Embryonic facial prominence (tissue), 1 donor: ENCODE data around the gene SRD5A2.
"Not testable (repeated sequence)": the region's sequence is repeated elsewhere in the genome, so short reads cannot be mapped to it uniquely, and the experiment has no call there.

Experiments
- DNase-seq: peaks from one replicate; pipeline ENCODE4 v3.0.0-alpha.2; 2016; ENCODE audit errors: extremely low spot score

SRD5A2 gene

GRCh38 chr2:31533036-31533435 is 47.7 kb downstream of the SRD5A2 start:
- no peak for DNase-seq

DNA sequence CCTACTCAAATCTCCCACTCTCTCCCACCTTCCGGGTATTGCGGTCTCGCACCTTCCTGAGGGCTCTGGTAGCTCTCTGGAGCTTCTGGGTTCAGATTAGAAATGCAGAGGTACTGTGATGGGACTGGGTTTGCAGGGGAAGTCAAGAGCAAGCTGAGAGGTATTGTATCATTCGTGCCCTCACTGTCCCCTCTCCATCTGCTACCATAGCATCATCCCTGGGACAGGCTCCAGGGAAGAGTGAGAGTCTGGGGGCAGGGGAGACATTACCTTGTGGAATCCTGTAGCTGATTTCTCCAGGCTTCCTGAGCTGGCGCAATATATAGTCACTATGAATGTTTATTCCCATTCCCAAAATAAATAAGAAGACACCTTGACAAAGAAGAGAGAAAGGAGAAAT is 49.6 kb downstream of the SRD5A2 start:
- DNase-seq: no peak

DNA sequence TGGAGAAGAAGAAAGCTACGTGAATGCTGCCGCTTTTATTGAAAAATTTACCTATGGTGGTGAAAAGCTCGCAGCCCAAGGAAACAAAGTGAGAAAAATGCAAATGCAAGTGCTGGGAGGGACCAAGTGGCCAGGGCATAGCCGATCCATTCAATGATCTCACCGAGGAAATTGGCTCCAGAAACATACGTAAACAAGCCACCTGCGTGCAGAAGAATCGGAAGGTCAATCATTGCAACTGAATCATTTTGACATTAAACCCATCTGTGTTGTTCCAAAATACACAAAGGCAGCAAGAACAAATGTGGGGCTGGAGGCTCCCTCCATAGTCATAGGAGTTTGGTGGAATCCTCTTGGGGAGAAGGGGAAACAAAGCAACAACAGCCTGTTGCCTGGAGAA is 51.5 kb downstream of the SRD5A2 start:
- no peak for DNase-seq

- DNase-seq: no peak
Observed at GRCh38 chr2:31528823-31529222, 51.9 kb downstream of the SRD5A2 start.

DNA sequence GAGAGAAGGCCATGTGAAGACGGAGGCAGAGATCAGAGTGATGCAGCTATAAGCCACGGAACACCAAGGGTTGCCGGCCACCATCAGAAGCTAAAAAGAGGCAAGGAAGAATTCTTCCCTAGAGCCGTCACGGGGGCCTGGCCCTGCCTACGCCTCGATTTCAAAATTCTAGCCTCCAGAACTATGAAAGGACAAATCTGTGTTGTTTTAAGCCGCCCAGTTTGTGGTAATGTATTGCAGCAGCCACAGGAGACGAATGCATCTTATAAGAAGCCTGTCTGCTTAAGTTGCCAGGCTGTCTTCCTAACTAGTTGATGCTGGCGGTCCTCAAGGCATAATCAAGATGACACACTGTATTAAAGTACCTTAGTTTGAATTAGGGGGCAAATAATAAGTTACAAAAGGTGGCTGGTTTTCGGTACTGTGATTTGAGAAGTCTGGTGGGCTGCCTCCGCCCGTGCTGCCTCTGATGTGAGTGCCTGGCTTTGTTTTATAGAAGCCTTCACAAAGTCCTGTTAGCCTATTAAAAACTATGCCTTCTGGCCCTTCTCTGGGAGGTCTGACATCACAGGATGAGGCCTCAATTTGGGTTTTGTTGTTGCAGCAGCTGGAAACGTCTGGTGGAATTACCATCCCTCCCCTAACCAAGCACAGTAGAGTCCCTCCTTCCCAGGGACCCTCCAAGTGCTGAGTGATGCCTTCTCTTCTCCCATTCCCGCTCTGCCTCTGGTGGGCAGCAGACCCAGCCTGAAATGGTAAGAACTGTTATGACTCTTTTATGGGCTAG is 53.6 kb downstream of the SRD5A2 start:
- no peak for DNase-seq

DNA sequence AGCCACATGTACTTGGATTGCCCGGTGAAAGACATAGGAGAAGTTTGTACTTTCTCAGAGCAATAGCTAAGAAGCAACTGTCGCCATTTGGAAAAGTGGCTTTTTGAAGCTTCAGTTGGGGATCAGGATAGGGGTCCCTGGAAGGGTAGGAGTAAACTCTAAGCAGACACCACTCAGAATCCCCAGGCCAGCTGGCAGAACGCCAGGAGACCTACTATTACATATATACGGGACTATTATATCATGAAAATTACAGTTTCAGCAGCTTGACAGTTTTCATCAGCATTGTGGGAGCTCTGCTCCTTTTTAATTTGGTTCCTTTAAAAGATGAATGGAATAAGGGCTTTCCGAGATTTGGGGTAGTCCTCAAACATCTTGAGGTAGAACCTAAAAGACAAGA is 54.9 kb downstream of the SRD5A2 start:
- DNase-seq: no peak

- no peak for DNase-seq
Observed at GRCh38 chr2:31524592-31524991, 56.1 kb downstream of the SRD5A2 start.

- DNase-seq: no peak
Observed at GRCh38 chr2:31523871-31524492, 56.8 kb downstream of the SRD5A2 start.

- no peak for DNase-seq
Observed at GRCh38 chr2:31522786-31523185, 58.0 kb downstream of the SRD5A2 start.

DNA sequence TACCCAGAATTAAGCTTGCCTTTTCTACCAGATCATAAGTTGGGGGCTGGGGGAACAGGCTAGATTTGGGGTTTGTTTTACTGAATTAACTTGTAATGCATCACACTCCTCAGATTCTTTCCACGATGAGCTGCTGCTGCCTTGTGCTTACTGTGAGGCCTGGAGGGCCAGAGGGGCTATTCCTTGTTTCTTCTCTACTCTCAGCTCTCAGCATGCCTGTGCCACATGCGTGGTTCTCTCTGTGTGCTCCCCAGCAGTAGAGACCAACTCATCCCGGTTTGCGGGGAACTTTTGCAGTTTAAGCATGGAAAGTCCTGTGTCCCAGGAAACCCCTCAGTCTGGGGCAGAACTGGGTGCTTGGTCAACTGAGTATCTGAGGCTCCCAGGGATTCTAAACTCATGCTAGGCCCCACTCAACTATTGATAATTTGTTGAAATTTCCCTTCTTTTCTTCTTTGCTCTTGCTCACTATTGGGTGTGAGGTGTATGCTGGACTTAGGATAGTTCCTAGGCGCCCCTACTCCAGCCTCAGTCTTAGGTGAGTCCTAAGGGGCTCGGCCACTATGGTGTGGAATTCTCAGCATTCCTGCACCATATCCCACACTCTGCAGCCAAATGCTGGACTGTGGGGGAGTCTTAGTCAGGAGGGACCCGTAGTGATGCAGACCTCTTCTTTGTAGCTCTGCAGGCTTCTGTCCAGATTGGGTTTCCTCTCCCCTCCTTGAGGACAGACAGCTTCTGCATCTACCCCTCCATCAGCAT is 63.1 kb downstream of the SRD5A2 start:
- DNase-seq: no peak

GRCh38 chr2:31515586-31515985 is 65.2 kb downstream of the SRD5A2 start:
- no peak for DNase-seq

DNA sequence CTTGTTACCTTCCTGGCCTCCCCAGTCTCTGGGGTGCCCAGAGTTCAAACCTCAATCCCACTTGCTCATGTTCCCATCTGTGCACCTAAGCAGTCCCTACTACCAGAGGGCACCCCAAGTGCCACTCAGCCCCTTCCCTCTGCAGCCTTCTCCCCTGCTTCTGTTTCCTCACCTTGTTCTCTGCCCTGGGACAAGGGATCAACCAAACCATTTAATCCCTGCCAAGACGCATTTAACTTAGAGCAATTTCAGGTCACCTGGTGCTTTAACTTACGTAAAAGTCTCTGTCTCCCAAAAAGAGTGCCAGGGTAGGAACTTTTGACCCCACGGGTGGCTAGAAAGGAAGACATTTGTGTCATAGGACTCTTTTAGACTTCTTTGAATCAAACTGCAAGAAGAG is 67.2 kb downstream of the SRD5A2 start:
- DNase-seq: no peak

GRCh38 chr2:31511376-31511775 is 69.4 kb downstream of the SRD5A2 start:
- DNase-seq: no peak

DNA sequence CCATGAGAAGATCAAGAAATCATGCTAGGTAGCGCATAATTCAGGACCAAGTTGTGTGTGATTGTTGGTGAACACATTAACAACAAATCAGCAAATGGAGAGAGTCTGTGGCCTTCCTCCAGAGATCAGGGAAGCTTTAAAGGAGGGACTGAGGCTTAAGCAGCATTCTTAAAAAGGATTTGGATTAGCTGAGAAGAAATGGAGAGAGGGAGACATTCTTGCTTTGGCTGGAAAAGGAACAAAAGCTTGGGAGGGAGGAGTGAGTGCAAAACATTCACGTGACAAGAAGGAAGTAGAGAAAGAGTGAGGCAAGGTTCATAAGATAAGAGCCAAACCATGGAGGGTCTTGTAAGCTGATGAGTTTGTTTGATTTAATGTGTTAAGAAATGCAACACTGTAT is 75.6 kb downstream of the SRD5A2 start:
- DNase-seq: no peak

- no peak for DNase-seq
Observed at GRCh38 chr2:31504311-31504710, 76.4 kb downstream of the SRD5A2 start.

GRCh38 chr2:31496451-31496874 is 84.3 kb downstream of the SRD5A2 start:
- DNase-seq: not testable (repeated sequence)

DNA sequence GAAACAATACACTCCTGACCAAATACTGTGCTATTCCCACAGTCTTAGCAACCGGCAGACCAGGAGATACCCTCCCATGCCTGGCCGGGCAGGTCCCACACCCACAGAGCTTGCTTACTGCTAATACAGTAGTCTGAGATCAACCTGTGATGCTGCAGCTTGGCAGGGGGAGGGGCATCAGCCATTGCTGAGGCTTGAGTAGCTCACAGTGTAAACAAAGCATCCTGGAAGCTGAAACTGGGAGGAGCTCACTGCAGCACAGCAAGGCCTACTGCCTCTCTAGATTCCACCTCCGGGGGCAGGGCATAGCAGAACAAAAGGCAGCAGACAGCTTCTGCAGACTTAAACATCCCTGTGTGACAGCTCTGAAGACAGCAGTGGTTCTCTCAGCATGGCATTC is 91.4 kb downstream of the SRD5A2 start:
- not testable (repeated sequence) for DNase-seq

GRCh38 chr2:31483246-31483645 is 97.5 kb downstream of the SRD5A2 start:
- DNase-seq: no peak

GRCh38 chr2:31476511-31477180 is 104.1 kb downstream of the SRD5A2 start:
- DNase-seq: no peak

- DNase-seq: no peak
Observed at GRCh38 chr2:31475692-31476091, 105.0 kb downstream of the SRD5A2 start.

DNA sequence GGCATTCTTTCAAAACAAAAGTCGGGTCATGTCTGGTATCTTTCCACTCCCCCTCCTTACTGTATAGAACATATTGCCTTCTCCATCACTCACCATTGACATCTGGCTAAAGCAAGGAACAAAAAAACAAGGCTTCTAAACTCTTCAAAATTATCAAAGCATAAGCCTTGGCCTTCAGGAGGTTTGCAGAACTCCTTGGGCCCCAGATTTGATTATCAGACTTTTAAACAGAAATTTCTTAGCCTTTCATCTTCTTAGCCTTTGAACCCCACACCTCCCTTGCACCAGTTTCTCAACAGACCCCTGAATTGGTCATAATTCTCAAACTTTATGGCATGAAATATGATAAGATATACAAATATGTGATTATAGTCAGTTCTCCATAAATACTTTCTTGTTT is 106.4 kb downstream of the SRD5A2 start:
- DNase-seq: no peak
